Liver (tissue), 9 donors: ENCODE results near the gene FLNB. TPM values are rescaled to one million over a fixed set of nuclear protein-coding genes. Genes with fewer than 3 reads are reported as not detected.

Experiments
- DNase-seq: peaks from one replicate; pipeline ENCODE4 v3.0.0-alpha.2; 2017; ENCODE audit warnings: low spot score
- H3K27ac ChIP-seq, 2 donors: one replicate each; pipeline ENCODE4 v1.7.0; 2013; ENCODE audit warnings: inconsistent platforms in 2 of 2, low read length in 2 of 2, control low read depth in 1 of 2, low read depth in 1 of 2, mild to moderate bottlenecking in 1 of 2
- H3K27me3 ChIP-seq, 4 donors: one replicate each; pipeline versions ENCODE4 v1.6.1 to v1.7.0; 2013; ENCODE audit warnings: low read length in 3 of 4, inconsistent platforms in 1 of 4, mild to moderate bottlenecking in 1 of 4, moderate library complexity in 1 of 4; ENCODE audit not compliant: control insufficient read depth in 4 of 4, insufficient read depth in 4 of 4
- H3K36me3 ChIP-seq, 4 donors: one replicate each; pipeline versions ENCODE4 v1.6.1 to v1.7.0; 2013; ENCODE audit warnings: low read length in 3 of 4, mild to moderate bottlenecking in 3 of 4, low read depth in 1 of 4, moderate library complexity in 1 of 4; ENCODE audit not compliant: control insufficient read depth in 4 of 4, insufficient read depth in 3 of 4
- H3K4me1 ChIP-seq, 4 donors: one replicate each; pipeline versions ENCODE4 v1.6.1 to v1.7.0; 2013; ENCODE audit warnings: low read length in 3 of 4, mild to moderate bottlenecking in 3 of 4, moderate library complexity in 1 of 4; ENCODE audit not compliant: control insufficient read depth in 4 of 4, insufficient read depth in 4 of 4
- H3K4me3 ChIP-seq, 3 donors: one replicate each; pipeline versions ENCODE4 v1.6.1 to v1.7.0; 2013; ENCODE audit warnings: low read length in 3 of 3, control low read depth in 1 of 3, low read depth in 1 of 3, mild to moderate bottlenecking in 1 of 3
- H3K9ac ChIP-seq, 2 donors: one replicate each; pipeline ENCODE4 v1.7.0; 2013; ENCODE audit warnings: low read length in 2 of 2, mild to moderate bottlenecking in 2 of 2, moderate library complexity in 2 of 2, control low read depth in 1 of 2, low read depth in 1 of 2
- H3K9me3 ChIP-seq, 4 donors: one replicate each; pipeline versions ENCODE4 v1.6.1 to v1.7.0; 2013; ENCODE audit warnings: low read length in 3 of 4; ENCODE audit not compliant: control insufficient read depth in 4 of 4
- ATF3 ChIP-seq: IDR thresholded peaks from 2 replicates; pipeline ENCODE4 v1.6.1; 2016; ENCODE audit warnings: antibody characterized with exemption
- CTCF ChIP-seq: fragments of 150-350 bp; IDR thresholded peaks from 2 replicates; pipeline ENCODE4 v1.5.1; 2017; ENCODE audit warnings: improper control_type of control experiment, low read depth, low read length; ENCODE audit not compliant: missing input control
- EGR1 ChIP-seq, 2 donors: IDR thresholded peaks; 2 replicates each; pipeline ENCODE4 v1.6.1; 2016 to 2018; ENCODE audit warnings: antibody characterized with exemption in 2 of 2, low read depth in 2 of 2
- FOXA1 ChIP-seq: IDR thresholded peaks from 2 replicates; pipeline ENCODE4 v1.6.1; 2016; ENCODE audit warnings: antibody characterized with exemption
- GABPA ChIP-seq, 2 donors: IDR thresholded peaks in 1 of 2; conservative IDR thresholded peaks in 1 of 2; 2 replicates each; pipeline ENCODE4 v1.6.1; 2016; ENCODE audit warnings: antibody characterized with exemption in 2 of 2, mild to moderate bottlenecking in 1 of 2, moderate library complexity in 1 of 2
- HNF4A ChIP-seq, 2 donors: conservative IDR thresholded peaks; 2 replicates each; pipeline ENCODE4 v1.6.1; 2016; ENCODE audit warnings: antibody characterized with exemption in 2 of 2, mild to moderate bottlenecking in 2 of 2
- HNF4G ChIP-seq: IDR thresholded peaks from 2 replicates; pipeline ENCODE4 v1.6.1; 2016; ENCODE audit warnings: antibody characterized with exemption
- JUND ChIP-seq, 2 donors: IDR thresholded peaks; 2 replicates each; pipeline ENCODE4 v1.6.1; 2016; ENCODE audit warnings: antibody characterized with exemption in 2 of 2
- MAX ChIP-seq: IDR thresholded peaks from 2 replicates; pipeline ENCODE4 v1.6.1; 2016; ENCODE audit warnings: antibody characterized with exemption
- NR2F2 ChIP-seq: IDR thresholded peaks from 2 replicates; pipeline ENCODE4 v1.6.1; 2016; ENCODE audit warnings: antibody characterized with exemption
- RAD21 ChIP-seq, 2 donors: IDR thresholded peaks; 2 replicates each; pipeline ENCODE4 v1.6.1; 2016; ENCODE audit warnings: antibody characterized with exemption in 2 of 2, mild to moderate bottlenecking in 2 of 2
- REST ChIP-seq: IDR thresholded peaks from 2 replicates; pipeline ENCODE4 v1.6.1; 2016; ENCODE audit warnings: antibody characterized with exemption, mild to moderate bottlenecking
- RXRA ChIP-seq, 2 donors: IDR thresholded peaks; 2 replicates each; pipeline ENCODE4 v1.6.1; 2017 to 2018; ENCODE audit warnings: antibody characterized with exemption in 2 of 2, mild to moderate bottlenecking in 1 of 2
- WGBS: extraction: QIAGEN DNeasy Blood & Tissue Kit; methylation state at CpG from one replicate; pipeline ENCODE4 v1.1.7; 2013; 5-methylcytosine and 5-hydroxymethylcytosine counted together
- polyA plus RNA-seq, 2 donors: library from polyadenylated mRNA; stranded (reverse) in 1 of 2; unstranded in 1 of 2; fragments of 200-250 nt in 1 of 2; fragments of >200 nt in 1 of 2; fragmentation: Nextera tagmentation in 1 of 2; extraction: Ambion mirVana in 1 of 2; gene quantifications; one replicate each; pipeline versions ENCODE4 v1.2.1 to v1.2.3, GENCODE V29; 2013 to 2015
- total RNA-seq, 2 donors: library from RNA; depleted of rRNA; stranded (reverse); fragments of >200 nt; gene quantifications; one replicate each; pipeline ENCODE4 v1.2.3, GENCODE V29; 2014
- donor health status: healthy.
- donor health status: healthy.
- donor health status: healthy.
- donor health status: healthy.
- donor health status: healthy.

FLNB gene
- total and polyA plus RNA-seq, 4 donors: 22.9 to 124 (median 44.3) TPM

GRCh38 chr3:58026598-58026997, 18.4 kb downstream of the FLNB start:
- Histone ChIP-seq H3K9ac (no peak overlapping the region), H3K27ac (peak overlapping the region; percentile 36 to 52), H3K9me3 (no peaks in the 10 kb centered on the region), H3K27me3 (no peaks in the 10 kb centered on the region), H3K4me3 (no peak overlapping the region), H3K36me3 (no peaks in the 10 kb centered on the region), H3K4me1 (peaks cover 11 to 42% (median 31%) of the 10 kb centered on the region in 4 donors)
- TF ChIP-seq CTCF (no peak), MAX (no peak), REST (no peak), RXRA (IDR thresholded peaks at IDR 0.05) (no peak), JUND (IDR thresholded peaks at IDR 0.05) (no peak), RAD21 (IDR thresholded peaks at IDR 0.05) (no peak), EGR1 (IDR thresholded peaks at IDR 0.05; ENCODE audit: low read depth in 2 of 2) (no peak)
- WGBS: 64% methylated on average over 7 of the region's 7 CpGs
- no peak for DNase-seq

GRCh38 chr3:58027704-58028317, 19.6 kb downstream of the FLNB start:
- Histone ChIP-seq H3K9me3 (no peaks in the 10 kb centered on the region), H3K9ac (no peak overlapping the region), H3K36me3 (no peaks in the 10 kb centered on the region), H3K4me3 (no peak overlapping the region), H3K27me3 (no peaks in the 10 kb centered on the region), H3K27ac (no peak overlapping the region), H3K4me1 (peaks cover 6 to 30% (median 21%) of the 10 kb centered on the region in 4 donors)
- DNase-seq: no peak
- TF ChIP-seq CTCF: no peak
- no peak for TF ChIP-seq NR2F2
- TF ChIP-seq HNF4G: no peak
- TF ChIP-seq FOXA1: no peak
- no peak for TF ChIP-seq JUND (IDR thresholded peaks at IDR 0.05)
- no peak for TF ChIP-seq RXRA (IDR thresholded peaks at IDR 0.05)
- TF ChIP-seq HNF4A (conservative IDR thresholded peaks at IDR 0.05): no peak
- no peak for TF ChIP-seq ATF3
- no peak for TF ChIP-seq GABPA (IDR thresholded peaks at IDR 0.05 in 1 of 2, conservative IDR thresholded peaks at IDR 0.05 in 1 of 2)
- 81% methylated on average over 6 of the region's 6 CpGs for WGBS
